ENCODE results near the gene FAM114A2. TPM values are rescaled to one million over a fixed set of nuclear protein-coding genes. Genes with fewer than 3 reads are reported as not detected.

Gene FAM114A2
- total RNA-seq, 1 donor from 2014 or later, result 5.5 TPM

GRCh38 chr5:154063372-154063771, 24.7 kb upstream of the FAM114A2 start:
- TF ChIP-seq CTCF (conservative IDR thresholded peaks at IDR 0.05; ENCODE audit: low read depth, low read length), result no peak
- no peak overlapping the region for H3K4me3 ChIP-seq (ENCODE audit: low read depth, low read length)
- DNase-seq (ENCODE audit: low read depth), result no peak

- DNase-seq (ENCODE audit: low read depth), result no peak
- H3K4me3 ChIP-seq (ENCODE audit: low read depth, low read length), result no peak overlapping the region
- TF ChIP-seq CTCF (conservative IDR thresholded peaks at IDR 0.05; ENCODE audit: low read depth, low read length), result no peak
These were observed 21.9 kb upstream of the FAM114A2 start for GRCh38 chr5:154060606-154061005.

- TF ChIP-seq CTCF (conservative IDR thresholded peaks at IDR 0.05; ENCODE audit: low read depth, low read length), result no peak
- no peak for DNase-seq (ENCODE audit: low read depth)
- H3K4me3 ChIP-seq (ENCODE audit: low read depth, low read length), result no peak overlapping the region
These were observed 20.9 kb upstream of the FAM114A2 start for GRCh38 chr5:154059583-154059982.

- no peak for DNase-seq (ENCODE audit: low read depth)
- H3K4me3 ChIP-seq (ENCODE audit: low read depth, low read length), result no peak overlapping the region
- TF ChIP-seq CTCF (conservative IDR thresholded peaks at IDR 0.05; ENCODE audit: low read depth, low read length), result no peak
These were observed 20.3 kb upstream of the FAM114A2 start for GRCh38 chr5:154059039-154059430.

GRCh38 chr5:154058055-154059038, 19.6 kb upstream of the FAM114A2 start:
- H3K4me3 ChIP-seq (ENCODE audit: low read depth, low read length), result no peak overlapping the region
- DNase-seq (ENCODE audit: low read depth), result no peak
- TF ChIP-seq CTCF (conservative IDR thresholded peaks at IDR 0.05; ENCODE audit: low read depth, low read length), result no peak

GRCh38 chr5:154055201-154055600, 16.5 kb upstream of the FAM114A2 start:
- no peak overlapping the region for H3K4me3 ChIP-seq (ENCODE audit: low read depth, low read length)
- TF ChIP-seq CTCF (conservative IDR thresholded peaks at IDR 0.05; ENCODE audit: low read depth, low read length), result no peak
- DNase-seq (ENCODE audit: low read depth), result no peak

- no peak for TF ChIP-seq CTCF (conservative IDR thresholded peaks at IDR 0.05; ENCODE audit: low read depth, low read length)
- H3K4me3 ChIP-seq (ENCODE audit: low read depth, low read length), result no peak overlapping the region
- DNase-seq (ENCODE audit: low read depth), result no peak
These were observed 14.8 kb upstream of the FAM114A2 start for GRCh38 chr5:154053468-154053867.

Data from epithelial cell of proximal tubule (primary cell).